GM18870 (cell line): Measurements from ENCODE around the gene CTTNBP2NL.

ENCODE experiments used
- ATAC-seq: cut with Tn5 transposase; IDR thresholded peaks from one replicate; pipeline ENCODE4 v1.9.1; 2021; ENCODE audit warnings: moderate library complexity; ENCODE audit not compliant: unreplicated experiment

The CTTNBP2NL gene

GRCh38 chr1:112504661-112505399 lies 108.8 kb downstream of the CTTNBP2NL start:
- ATAC-seq, result no peak

DNA sequence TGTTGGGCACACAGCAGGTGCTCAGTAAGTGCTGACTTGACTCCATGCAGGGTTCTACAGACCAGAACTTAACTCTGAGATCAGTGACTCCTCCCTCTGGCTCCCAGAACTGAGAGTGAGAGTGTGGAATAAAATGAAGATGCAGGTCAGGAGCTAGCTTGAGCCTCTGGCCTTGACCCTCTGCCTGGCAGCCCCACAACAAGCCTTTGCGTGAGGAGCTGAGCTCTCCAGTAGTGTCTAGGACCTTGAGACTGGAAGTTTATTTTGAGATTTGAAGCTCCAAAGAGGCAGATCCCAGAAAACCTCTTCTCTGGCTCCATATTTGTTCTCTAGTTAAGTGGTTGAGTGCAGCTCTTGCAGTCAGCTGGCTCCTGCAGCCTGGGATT lies 109.4 kb downstream of the CTTNBP2NL start:
- ATAC-seq, result no peak

DNA sequence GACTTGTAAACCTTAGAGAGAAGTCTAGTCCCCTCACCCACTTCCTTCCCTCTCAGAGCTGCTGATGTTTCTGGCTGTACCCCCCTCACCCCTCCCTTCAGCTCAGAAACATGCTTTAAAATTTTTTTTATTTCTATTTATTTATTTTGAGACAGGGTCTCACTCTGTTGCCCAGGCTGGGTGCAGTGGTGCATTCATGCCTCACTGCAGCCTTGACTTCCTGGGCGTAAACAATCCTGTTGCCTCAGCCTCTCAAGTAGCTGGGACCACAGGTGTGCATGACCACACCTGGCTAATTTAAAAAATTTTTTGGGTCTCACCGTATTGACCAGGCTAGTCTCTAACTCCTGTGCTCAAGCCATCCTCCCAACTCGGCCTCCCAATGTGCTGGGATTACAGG lies 109.9 kb downstream of the CTTNBP2NL start:
- ATAC-seq, result no peak

- ATAC-seq, result no peak
Observed at GRCh38 chr1:112506306-112506705, 110.3 kb downstream of the CTTNBP2NL start.

GRCh38 chr1:112506731-112507130 lies 110.7 kb downstream of the CTTNBP2NL start:
- ATAC-seq, result no peak

DNA sequence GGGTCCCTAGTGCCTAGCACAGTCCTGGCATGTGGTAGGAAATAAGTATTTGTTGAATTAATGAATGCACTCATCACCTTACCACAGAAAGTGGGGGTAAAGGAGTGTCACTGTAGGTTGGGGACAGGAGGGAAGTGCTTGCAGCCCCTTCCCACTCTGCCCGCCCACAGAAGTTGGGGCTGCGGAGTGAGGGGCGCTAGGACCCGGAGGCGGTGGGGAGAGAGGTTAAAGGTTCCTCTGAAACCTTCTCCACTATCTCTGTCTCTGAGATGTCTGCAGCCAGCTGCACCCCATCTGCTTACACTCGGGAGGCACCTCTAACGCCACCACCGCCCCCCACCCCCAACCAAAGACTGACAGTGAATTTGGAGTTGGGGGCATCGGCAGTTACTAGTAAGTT lies 111.3 kb downstream of the CTTNBP2NL start:
- no peak for ATAC-seq

DNA sequence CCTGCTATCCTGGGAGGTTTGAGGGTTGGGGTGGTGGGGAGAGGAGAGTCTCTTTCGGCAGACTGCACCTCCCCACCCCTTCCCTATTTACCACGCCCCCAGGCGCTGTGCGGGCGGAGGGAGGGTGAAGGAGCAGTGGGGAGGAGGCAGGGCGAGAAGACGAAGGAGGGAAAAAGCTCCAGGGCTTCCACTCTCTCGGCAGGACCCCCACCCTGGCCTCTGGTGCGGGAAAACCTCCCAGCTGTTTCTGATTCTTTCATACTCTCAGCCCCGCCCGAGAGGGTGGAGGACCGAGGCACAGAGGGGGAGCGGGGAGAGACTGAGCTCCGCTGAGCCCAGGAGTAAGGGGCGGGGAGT lies 111.9 kb downstream of the CTTNBP2NL start:
- no peak for ATAC-seq

DNA sequence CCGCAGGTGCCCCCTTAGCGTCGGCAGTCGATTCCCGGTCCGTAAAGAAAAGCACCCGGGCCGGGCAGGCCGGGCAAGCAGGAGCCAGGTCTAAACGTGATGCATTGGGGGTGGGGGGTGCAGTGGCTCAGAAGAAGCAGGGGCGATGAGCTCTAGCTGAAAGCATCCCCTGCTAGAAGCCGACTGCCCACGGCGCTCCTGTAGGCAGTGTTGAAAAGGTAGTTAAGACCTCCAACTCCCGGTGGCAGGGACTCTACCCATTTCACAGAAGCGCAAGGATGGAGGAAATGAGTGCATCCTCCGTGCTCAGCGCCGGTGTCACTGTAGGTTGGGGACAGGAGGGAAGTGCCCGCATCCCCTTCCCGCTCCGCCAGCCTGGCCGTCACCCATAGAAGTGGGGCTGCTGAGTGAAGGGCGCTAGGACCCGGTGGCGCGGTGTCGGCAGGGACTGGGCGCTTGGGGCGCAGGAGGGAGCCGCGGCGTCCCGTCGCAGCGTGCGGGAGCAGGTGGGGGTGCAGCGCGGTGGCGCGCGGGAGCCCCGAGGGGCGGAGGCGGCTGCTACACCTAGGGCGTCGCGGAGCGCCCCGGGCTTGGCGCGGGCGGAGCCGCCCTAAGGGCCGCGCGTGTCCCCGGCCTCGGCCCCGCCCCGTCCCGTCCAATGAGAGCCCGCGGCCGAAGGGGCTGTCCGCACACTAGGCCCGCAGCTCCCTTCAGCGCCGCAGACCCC lies 112.4 kb downstream of the CTTNBP2NL start, which contains the start of gene WNT2B:
WNT2B (plus strand) TSS at position 688 of the 727 bp plus-strand sequence. CDS start 298 bp downstream, outside the sequence.
- ATAC-seq, result no peak

- no peak for ATAC-seq
Observed at GRCh38 chr1:112509005-112509659, 113.1 kb downstream of the CTTNBP2NL start.

DNA sequence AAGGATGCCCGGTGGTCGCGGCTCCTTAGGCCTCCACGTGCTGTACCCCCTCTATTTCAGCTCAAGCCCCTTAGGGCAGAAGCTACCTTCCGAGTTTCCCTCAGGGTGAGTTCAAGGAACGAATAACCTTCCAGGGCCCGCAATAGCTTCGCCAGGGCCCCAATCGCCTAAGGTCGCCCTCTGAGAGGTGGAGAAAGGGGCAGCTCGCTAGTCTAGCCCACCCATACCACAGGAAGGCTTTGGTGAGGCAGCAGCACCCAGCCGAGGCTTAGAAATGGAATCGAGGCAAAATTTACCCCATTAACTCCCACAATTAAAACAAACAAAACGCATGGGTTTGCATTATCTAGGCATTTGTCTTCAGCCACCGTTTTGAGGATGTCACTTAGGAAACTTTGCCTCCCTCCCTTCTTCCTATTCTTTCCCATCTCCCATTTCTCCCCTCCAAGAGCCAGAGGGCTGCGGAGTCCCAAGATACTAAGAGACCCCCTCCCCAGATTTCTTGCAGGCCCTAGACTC lies 113.7 kb downstream of the CTTNBP2NL start:
- no peak for ATAC-seq

DNA sequence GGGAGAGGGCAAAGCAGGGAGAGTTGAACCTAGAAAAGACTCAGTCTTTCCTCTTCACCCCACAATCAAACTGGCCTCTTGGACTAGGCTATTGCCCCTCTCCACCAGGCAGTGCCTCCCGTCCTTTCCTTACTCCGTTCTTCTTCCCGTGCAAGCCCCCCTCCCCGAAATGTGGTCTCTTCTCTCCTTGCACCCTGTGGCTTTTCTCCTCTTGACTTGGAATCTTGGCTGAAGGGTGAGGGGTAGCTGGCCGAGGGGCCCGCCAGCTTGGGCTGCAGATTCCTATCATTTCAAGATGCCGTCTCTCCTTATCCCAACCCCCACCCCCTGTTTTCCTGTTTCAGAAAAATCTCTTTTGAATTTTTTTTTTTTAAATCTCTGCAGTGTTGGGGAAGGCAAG lies 114.3 kb downstream of the CTTNBP2NL start:
- no peak for ATAC-seq
